SU-DHL-6 (cell line): ENCODE results near the gene LLGL2.

Experiments
- H2AFZ ChIP-seq: fragments of 200-600 bp; sonication (generic); 2 replicates; pipeline ENCODE4 v1.6.1; 2014; ENCODE audit warnings: low read depth, mild to moderate bottlenecking, moderate library complexity, mixed read lengths, antibody characterized with exemption, low read length; ENCODE audit not compliant: severe bottlenecking
- H3F3A ChIP-seq: fragments of 200-600 bp; shearing (Covaris generic); 2 replicates; pipeline ENCODE4 v1.6.0; 2016; ENCODE audit warnings: antibody characterized with exemption, mild to moderate bottlenecking; ENCODE audit not compliant: insufficient read depth
- H3K27ac ChIP-seq: fragments of 200-600 bp; sonication (generic); 2 replicates; pipeline ENCODE4 v1.5.1; 2016; ENCODE audit warnings: low read depth, mild to moderate bottlenecking, low read length, moderate library complexity, mixed read lengths
- H3K27me3 ChIP-seq: fragments of 200-600 bp; sonication (generic), shearing (Covaris generic); 2 replicates; pipeline ENCODE4 v1.6.0; 2014; ENCODE audit warnings: mild to moderate bottlenecking, low read length
- H3K36me3 ChIP-seq: fragments of 200-600 bp; sonication (generic); 2 replicates; pipeline ENCODE4 v1.6.1; 2014; ENCODE audit warnings: mild to moderate bottlenecking, low read length, mixed read lengths
- H3K4me2 ChIP-seq: fragments of 300-600, 200-600 bp; shearing (Covaris generic), sonication (generic); 2 replicates; pipeline ENCODE4 v1.6.0; 2014; ENCODE audit warnings: low read length, low read depth, mild to moderate bottlenecking; ENCODE audit not compliant: poor library complexity, severe bottlenecking
- H3K4me3 ChIP-seq: fragments of 200-600 bp; sonication (generic); 2 replicates; pipeline ENCODE4 v1.5.1; 2014; ENCODE audit warnings: antibody characterized with exemption, low read length, mild to moderate bottlenecking, mixed read lengths; ENCODE audit not compliant: insufficient read depth, poor library complexity, severe bottlenecking
- H3K79me2 ChIP-seq: fragments of 200-600 bp; sonication (generic); 2 replicates; pipeline ENCODE4 v1.6.1; 2014; ENCODE audit warnings: mild to moderate bottlenecking, low read length, moderate library complexity; ENCODE audit not compliant: insufficient read depth
- H3K9ac ChIP-seq: fragments of 200-600 bp; sonication (generic); 2 replicates; pipeline ENCODE4 v1.7.0; 2014; ENCODE audit warnings: mild to moderate bottlenecking, low read length
- H3K9me2 ChIP-seq: fragments of 200-600 bp; sonication (generic); replicated peaks from 2 replicates; pipeline ENCODE4 v1.6.1; 2014; ENCODE audit warnings: low read length; ENCODE audit not compliant: insufficient read depth
- H3K9me3 ChIP-seq: fragments of 200-600 bp; sonication (generic); 2 replicates; pipeline ENCODE4 v1.6.1; 2014; ENCODE audit warnings: low read length, mixed read lengths; ENCODE audit not compliant: insufficient read depth
- H4K20me1 ChIP-seq: fragments of 200-600 bp; sonication (generic); 2 replicates; pipeline ENCODE4 v1.6.1; 2014; ENCODE audit warnings: low read depth, mild to moderate bottlenecking, antibody characterized with exemption, low read length, moderate library complexity, mixed read lengths
- CTCF ChIP-seq: fragments of 200-600 bp; sonication (generic); IDR thresholded peaks from one replicate; pipeline ENCODE4 v1.5.1; 2017; ENCODE audit warnings: antibody characterized with exemption, mild to moderate bottlenecking, low read length, moderate library complexity; ENCODE audit not compliant: insufficient read depth, poor library complexity, severe bottlenecking
- EZH2phosphoT487 ChIP-seq: fragments of 200-600 bp; sonication (generic), shearing (Covaris generic); conservative IDR thresholded peaks from 2 replicates; pipeline ENCODE4 v1.6.1; 2018; ENCODE audit warnings: mild to moderate bottlenecking, antibody characterized with exemption, low read length, moderate library complexity, mixed read lengths

LLGL2 gene

GRCh38 chr17:75573540-75573957, 48.1 kb downstream of the LLGL2 start:
- H3F3A ChIP-seq, result no peaks in the 10 kb centered on the region
- H3K4me2 ChIP-seq, result no peak overlapping the region
- no peaks in the 10 kb centered on the region for H3K79me2 ChIP-seq
- TF ChIP-seq CTCF (no peak), EZH2phosphoT487 (no peak)
- H3K9ac ChIP-seq, result no peak overlapping the region
- H3K9me3 ChIP-seq, result no peaks in the 10 kb centered on the region
- no peak overlapping the region for H3K4me3 ChIP-seq
- H3K27ac ChIP-seq, result no peak overlapping the region
- H4K20me1 ChIP-seq, result no peaks in the 10 kb centered on the region
- H3K9me2 ChIP-seq, result no peaks in the 10 kb centered on the region
- H3K27me3 ChIP-seq, result no peaks in the 10 kb centered on the region
- H2AFZ ChIP-seq, result no peak overlapping the region
- no peaks in the 10 kb centered on the region for H3K36me3 ChIP-seq

- Histone ChIP-seq H3K27me3 (no peaks in the 10 kb centered on the region), H3K4me3 (no peak overlapping the region), H3K9me2 (no peaks in the 10 kb centered on the region), H3K9me3 (no peaks in the 10 kb centered on the region), H3K27ac (no peak overlapping the region), H3K9ac (no peak overlapping the region), H3K4me2 (no peak overlapping the region), H4K20me1 (no peaks in the 10 kb centered on the region), H3K36me3 (no peaks in the 10 kb centered on the region), H2AFZ (no peak overlapping the region), H3K79me2 (no peaks in the 10 kb centered on the region), H3F3A (no peaks in the 10 kb centered on the region)
- no peak for TF ChIP-seq EZH2phosphoT487
- no peak for TF ChIP-seq CTCF
Measured at GRCh38 chr17:75573994-75574393, 48.5 kb downstream of the LLGL2 start.

GRCh38 chr17:75574404-75575036, 49.0 kb downstream of the LLGL2 start:
- H3K9me2 ChIP-seq, result no peaks in the 10 kb centered on the region
- H3K27me3 ChIP-seq, result no peaks in the 10 kb centered on the region
- no peaks in the 10 kb centered on the region for H3K9me3 ChIP-seq
- no peaks in the 10 kb centered on the region for H3F3A ChIP-seq
- no peak overlapping the region for H3K9ac ChIP-seq
- H3K79me2 ChIP-seq, result no peaks in the 10 kb centered on the region
- no peaks in the 10 kb centered on the region for H3K36me3 ChIP-seq
- no peak overlapping the region for H3K4me2 ChIP-seq
- H3K4me3 ChIP-seq, result no peak overlapping the region
- TF ChIP-seq CTCF (no peak), EZH2phosphoT487 (no peak)
- H2AFZ ChIP-seq, result no peak overlapping the region
- H4K20me1 ChIP-seq, result no peaks in the 10 kb centered on the region
- no peak overlapping the region for H3K27ac ChIP-seq
